Effector CD4-positive, alpha-beta T cell (primary cell): ENCODE data around the gene CTAGE4.
"Not testable (repeated sequence)": the region's sequence is repeated elsewhere in the genome, so short reads cannot be mapped to it uniquely, and the experiment has no call there.

Experiments used
- DNase-seq: peaks from one replicate; pipeline ENCODE4 v3.0.0-alpha.2; 2020

Gene CTAGE4, protein sequence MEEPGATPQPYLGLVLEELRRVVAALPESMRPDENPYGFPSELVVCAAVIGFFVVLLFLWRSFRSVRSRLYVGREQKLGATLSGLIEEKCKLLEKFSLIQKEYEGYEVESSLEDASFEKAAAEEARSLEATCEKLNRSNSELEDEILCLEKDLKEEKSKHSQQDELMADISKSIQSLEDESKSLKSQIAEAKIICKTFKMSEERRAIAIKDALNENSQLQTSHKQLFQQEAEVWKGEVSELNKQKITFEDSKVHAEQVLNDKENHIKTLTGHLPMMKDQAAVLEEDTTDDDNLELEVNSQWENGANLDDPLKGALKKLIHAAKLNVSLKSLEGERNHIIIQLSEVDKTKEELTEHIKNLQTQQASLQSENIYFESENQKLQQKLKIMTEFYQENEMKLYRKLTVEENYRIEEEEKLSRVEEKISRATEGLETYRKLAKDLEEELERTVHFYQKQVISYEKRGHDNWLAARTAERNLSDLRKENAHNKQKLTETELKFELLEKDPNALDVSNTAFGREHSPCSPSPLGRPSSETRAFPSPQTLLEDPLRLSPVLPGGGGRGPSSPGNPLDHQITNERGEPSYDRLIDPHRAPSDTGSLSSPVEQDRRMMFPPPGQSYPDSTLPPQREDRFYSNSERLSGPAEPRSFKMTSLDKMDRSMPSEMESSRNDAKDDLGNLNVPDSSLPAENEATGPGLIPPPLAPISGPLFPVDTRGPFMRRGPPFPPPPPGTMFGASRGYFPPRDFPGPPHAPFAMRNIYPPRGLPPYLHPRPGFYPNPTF

DNA sequence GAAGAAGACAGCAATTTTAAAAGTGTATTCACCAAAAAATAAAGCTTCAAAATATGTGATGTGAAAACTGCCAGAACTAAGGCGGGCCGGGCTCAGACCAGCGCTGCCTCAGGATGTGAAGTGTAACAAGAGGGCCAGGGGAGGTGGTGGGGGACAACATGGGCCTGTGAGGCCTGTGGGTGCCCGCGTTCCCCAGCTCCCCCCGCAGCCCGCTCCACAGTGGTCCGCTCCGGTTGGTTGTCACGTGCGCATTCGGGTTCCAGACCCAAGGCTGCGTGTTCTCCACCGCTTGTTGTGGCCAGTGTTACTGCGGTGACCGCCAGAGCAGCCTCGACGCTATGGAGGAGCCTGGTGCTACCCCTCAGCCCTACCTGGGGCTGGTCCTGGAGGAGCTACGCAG is at the start of gene CTAGE4:
Gene CTAGE4, plus strand, starts transcription at position 301 of the 400 bp plus-strand sequence. Its CDS starts 38 bp downstream, at position 339.
- DNase-seq, result not testable (repeated sequence)

DNA sequence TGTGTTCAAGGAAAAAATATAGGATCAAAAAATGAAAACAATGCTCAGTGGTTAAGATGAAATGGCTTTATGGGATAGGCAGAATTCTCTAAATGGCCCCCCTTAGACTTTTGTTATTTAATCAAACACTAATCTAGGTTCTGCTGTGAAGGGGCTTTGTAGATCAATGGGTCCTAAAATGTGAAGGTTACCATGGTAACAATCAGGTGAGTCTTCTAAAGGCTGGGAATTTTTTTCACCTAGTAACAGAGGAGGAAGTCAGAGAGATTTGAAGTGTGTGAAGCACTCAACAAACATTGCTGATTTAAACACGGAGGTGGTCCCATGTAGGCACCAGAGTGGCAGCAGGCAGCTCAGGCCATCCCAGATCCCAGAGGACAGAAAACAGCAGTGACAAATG is 49.1 kb upstream of the CTAGE4 start:
- DNase-seq, result no peak

DNA sequence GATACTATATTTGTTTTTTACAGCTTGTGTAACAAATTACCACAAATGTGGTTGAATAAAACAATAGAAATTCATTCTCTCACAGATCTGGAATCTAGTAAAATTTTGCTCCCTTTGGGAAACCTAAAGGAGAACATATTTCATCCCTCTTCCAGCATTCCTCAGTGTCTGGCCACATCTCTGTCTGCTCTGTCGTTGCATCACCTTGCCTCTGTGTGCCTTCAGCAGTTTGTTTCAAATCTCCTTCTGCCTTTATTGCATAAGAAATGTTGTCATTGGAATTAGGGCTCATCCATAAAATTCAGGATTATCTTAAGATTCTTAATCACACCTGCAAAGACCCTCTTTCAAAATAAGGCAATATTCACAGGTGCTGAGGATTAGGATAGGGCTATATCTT is 45.8 kb upstream of the CTAGE4 start:
- DNase-seq, result no peak

DNA sequence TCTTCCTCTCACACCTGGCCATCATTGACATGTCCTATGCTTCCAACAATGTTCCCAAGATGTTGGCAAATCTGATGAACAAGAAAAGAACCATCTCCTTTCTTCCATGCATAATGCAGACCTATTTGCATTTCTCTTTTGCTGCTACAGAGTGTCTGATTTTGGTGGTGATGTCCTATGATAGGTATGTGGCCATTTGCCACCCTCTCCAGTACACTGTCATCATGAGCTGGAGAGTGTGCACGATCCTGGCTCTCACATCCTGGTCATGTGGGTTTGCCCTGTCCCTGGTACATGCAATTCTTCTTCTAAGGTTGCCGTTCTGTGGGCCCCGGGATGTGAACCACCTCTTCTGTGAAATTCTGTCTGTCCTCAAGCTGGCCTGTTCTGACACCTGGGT is 41.1 kb upstream of the CTAGE4 start:
- no peak for DNase-seq

DNA sequence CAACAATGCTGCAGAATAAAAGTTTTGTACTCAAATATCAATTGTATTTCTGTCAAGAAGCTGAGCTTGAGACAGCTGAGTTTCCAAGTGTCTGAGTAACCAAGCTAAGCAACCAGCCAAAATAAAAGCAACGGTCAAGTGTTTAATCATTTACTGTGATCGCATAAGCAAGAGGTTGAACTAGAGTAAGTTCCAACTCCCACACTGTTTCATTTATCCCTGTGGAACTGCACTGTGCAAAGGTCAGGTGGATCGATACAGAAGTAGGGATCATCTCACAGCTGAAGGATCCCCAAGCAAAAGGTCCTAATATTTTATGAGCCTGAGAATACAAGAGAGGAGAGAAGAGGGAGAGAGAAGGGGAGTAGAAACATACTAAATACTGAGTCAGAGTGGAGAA is 38.8 kb upstream of the CTAGE4 start:
- DNase-seq, result no peak

DNA sequence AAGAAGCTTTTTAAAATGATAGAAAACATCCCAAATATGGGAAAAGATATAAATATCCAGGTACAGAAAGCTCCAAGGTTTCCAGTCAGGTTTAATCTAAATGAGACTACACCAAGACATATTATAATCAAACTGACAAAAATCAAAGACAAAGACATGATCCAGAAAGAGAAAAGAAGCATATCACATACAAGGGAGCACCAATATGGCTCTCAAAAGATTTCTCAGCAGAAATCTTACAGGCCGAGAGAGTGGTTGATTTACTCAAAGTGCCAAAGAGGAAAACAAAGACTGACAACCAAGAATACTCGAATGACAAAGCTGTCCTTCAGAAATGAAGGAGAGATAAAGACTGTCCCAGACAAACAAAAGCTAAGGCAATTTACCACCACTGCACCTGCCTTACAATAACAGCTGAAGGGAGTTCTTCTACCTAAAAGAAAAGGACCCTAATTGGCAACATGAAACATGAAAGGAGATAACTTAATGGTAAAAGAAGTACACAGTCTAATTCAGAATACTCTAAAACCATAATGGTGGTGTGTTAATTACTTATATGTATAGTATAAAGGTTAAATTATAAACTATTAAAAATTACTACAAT is 34.9 kb upstream of the CTAGE4 start:
- no peak for DNase-seq

DNA sequence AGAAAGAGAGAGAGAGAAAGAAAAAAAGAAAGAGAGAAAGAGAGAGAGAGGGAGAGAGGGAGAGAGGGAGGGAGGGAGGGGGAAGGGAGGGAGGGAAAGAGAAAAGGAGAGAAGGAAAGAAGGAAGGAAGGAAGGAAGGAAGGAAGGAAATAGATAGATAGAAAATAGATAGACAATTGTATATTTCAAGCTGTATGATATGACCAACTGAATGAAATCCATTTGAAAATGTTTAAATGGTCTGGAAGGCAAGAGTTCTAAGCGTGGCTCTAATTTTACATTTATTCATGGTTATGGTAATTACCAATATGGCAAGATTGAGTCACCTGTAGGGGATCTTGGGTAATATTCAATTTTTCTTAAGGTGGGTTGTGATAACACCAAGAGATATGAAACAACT is 24.4 kb upstream of the CTAGE4 start:
- no peak for DNase-seq

DNA sequence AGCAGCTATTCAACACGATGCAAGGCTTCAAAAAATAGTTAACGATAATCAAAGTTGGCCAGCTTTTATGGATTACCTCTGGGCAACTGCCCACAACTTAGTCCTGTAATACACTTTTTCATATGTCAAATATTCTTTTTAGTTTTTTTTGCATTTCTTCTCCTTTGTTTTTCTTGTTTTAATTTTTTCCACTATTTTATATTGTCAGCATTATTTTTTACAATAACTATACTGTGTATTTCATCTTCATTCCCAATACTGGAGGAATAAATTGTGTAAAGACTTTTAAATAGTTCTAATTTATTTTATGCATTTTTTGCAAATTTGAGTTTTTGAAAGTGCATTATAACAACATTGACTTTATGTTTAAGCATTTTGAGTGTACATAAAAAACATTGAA is 18.5 kb upstream of the CTAGE4 start:
- no peak for DNase-seq

DNA sequence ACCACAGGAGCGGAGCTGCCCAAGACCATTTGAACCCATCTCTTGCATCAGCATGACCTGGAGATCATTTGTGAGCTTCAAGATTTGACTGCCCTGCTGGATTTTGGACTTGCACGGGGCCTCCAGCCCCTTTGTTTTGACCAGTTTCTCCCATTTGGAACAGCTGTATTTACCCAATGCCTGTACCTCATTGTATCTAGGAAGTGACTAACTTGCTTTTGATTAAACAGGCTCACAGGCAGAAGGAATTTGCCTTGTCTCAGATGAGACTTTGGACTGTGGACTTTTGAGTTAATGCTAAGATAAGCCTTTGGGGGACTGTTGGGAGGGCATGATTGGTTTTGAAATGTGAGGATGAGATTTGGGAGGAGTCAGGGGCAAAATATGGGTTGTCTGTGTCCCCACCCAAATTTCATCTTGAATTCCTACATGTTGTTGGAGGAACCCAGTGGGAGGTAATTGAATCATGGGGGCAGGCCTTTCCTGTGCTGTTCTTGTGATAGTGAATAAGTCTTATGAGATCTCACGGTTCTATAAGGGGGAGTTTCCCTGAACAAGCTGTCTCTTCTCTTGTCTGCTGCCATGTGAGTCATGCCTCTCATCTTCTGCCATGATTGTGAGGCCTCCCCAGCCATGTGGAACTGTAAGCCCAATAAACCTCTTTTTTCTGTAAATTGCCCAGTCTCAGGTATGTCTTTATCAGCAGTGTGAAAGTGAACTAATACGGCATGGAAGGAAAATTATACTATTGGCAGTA is 11.5 kb upstream of the CTAGE4 start:
- not testable (repeated sequence) for DNase-seq

DNA sequence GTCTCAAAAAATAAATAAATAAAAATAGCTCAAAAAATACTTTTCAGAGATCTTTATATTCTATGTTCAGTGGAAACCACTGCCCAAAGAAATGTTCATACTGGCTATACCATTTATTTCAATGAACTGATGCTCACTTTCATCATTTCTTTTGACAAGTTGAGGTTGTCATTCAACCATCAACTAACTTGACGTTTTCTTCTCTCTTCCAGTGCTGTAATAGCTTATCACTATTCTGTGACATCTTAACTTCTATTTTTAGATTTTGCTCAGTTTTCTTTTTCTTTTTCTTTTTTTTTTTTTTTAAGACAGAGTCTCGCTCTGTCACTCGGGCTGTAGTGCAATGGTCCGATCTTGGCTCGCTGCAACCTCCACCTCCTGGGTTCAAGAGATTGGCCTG is 8.7 kb upstream of the CTAGE4 start:
- no peak for DNase-seq

DNA sequence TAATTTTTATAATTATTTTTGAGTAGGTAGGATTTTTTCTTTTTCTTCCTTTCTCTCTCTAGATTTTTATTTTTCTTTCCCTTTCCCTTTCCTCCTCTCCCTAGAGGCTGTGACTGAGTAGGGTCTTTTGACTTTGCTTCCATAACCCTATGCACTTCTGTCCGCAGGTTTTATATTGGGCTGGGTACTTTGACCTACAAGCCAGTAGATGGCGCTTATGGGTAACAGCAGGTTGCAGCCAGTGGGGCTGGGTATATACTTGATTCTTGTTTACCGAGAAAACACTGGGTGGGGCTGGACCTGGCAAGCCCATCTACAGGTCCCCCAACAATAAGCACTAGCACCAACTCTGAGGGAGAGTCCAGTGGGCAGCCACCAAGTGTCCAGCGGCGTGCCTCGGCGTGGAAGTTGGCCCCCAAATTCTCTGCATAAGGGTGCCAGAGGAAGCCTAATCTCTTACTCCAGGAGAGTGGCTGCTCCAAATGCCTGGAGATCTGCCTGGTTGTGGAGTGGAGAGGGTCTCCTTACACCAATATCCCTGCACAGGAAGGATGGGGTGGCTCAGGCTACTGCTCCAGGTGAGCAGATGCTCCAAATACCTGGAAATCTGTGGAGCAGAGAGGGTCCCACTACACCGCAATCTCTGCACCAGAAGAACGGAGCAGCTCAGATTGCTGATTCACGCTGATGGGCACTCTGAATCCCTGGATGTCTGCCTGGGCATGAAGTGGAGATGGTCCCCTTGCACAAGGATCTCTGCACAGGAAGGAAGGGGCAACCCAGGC is 4.7 kb upstream of the CTAGE4 start:
- DNase-seq, result peak; percentile 16

DNA sequence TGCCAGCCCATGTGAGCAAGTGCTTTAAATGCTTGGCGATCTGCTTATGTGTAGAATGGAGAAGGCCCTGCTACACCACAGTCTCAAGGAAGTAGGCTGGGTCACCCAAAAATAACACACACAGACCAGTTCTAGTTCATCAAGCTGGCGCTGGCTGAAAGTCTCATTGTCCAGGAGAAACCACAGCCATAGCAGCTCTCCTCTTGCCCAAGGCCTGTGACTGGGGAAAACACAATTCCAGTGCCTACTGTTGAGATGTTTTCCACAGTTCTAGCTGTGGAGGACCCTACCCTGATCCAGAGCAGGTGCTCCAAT is 4.1 kb upstream of the CTAGE4 start:
- not testable (repeated sequence) for DNase-seq

DNA sequence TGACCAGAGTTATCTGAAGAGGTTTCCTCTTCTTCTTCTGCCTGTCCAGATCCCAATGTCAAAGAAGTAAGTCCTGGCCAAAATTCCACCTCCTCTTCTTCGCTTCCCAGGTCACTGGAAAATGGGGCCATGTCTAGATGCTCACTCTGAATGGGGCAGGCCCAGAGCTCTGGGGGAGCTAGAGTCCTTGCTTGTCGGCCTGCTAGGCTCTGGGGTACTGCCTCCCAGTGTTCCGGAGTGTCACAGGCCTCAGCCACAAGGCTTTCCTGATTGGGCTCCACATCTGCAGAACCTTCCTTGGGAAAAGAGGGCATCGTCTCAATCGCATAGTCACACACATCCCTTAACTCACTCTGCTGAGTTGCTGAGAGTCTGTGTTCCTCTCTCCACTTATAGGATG is 4.6 kb downstream of the CTAGE4 start:
- not testable (repeated sequence) for DNase-seq

DNA sequence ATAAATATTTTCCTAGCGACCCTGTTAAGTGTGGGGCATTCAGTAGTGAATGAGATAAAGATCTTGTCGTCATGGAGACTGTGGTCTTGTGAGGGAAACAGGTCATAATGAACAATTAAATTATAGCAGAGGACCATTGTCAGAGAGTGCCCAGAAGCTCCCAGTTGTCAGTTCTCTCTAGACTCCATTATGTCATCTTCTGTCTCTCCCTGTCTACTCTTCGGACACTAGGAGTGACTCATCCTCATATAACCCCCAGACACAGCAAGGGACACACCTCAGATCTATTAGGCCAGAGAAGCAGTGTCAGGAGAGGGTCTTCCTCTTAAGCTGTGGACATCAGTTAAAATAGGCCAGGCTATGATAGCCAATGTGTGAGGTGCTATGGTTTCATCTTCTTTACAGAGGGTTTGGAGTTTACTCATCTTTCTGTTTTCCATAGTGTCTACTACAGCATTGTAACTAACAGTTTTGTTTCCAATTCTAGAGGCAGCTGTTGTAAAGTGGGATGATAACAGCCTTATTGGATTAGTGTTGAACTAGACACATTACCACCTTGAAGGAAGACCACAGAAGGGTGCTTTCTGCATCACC is 5.4 kb downstream of the CTAGE4 start:
- DNase-seq, result not testable (repeated sequence)

DNA sequence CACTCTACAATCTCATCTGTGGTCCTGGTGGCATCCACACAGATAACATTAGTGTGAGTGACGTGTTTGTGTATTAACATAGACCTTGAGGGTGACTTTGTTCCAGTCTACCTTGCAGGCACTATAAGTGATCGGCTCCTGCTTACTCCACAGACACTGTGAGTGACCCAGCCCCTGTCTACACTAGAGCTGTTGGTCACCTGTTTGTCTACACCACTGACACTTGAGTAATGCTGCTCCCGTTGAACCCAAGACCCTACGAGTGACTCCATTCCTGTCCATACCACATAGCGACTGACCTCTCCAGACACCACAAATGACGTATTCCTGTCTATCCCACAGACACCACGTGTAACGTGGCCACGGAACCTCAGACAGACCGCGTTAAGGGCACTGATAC is 10.5 kb downstream of the CTAGE4 start:
- not testable (repeated sequence) for DNase-seq

DNA sequence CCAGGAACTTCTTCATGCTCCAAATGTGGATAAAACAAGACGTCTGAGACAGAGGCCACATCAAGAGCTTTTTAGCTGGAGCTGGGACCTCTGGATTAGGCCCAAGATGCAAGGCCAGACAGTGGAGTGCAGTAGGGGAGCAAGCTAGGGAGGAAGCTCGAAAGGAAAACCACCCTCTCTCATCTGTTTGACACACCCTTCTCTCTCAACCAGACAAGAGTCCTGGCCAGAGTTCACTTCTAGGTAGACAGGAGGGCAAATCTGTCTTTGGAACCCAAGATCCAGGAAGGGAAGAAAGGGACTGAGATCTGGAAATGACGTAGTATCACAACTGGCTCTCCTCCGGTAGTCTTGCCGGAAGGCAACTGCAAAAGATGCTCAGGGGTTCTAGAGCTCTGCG is 11.2 kb downstream of the CTAGE4 start:
- DNase-seq, result not testable (repeated sequence)

DNA sequence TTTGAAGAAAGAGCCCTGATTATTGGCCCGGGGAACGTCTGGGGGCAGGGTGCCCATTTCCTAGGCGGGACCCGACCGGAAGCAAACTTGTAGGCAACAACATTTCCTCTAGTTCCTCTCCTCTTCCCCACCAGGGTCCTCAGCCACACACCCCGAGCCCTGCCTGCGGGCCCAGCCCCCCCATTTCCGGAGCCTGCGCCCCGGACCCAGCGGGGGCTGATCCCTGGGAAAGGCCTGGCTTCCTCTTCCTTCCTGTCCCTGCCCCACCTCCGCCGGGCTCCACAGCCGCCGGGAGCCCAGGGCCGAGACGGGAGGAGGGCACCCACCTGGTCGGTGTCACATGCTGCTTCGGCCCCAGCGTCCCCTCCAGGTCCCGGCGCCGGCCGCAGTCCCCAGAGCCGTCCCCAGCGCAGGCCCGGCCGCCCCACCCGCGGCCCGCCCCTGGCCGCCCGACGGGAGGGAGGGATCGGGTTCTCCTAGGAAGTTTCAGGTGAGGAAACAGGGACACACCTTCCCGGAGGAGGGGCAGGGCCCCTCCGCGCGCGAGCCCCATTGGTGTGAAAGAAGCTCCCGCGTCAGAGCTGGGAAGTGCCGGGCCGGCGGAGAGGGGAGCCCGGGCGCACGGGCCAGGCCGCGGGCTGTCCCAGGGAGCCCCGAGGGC is 12.1 kb downstream of the CTAGE4 start, which contains the start of gene ARHGEF35:
Gene ARHGEF35, minus strand, starts transcription at position 622 of the 661 bp plus-strand sequence. CDS start 7,450 bp downstream, outside the sequence.
- not testable (repeated sequence) for DNase-seq

DNA sequence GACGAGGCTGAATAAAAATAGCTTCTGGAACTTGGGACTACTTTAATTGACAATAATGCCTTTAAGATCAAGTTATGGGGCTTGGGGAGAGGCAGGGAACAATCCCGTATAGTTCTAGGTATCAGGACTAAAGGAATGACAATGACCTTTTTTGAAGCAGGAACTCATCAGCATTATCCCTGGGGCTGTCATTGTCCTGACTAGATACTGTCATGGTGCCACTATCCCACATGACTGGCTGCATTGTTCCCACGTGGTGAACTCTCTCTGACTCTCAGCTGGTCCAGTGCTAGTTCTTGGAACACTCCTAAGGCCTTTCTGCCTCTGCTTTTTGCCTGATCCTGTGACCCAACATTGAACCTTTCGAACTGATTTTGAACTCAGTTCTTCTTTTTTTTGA is 15.7 kb downstream of the CTAGE4 start:
- DNase-seq, result not testable (repeated sequence)

DNA sequence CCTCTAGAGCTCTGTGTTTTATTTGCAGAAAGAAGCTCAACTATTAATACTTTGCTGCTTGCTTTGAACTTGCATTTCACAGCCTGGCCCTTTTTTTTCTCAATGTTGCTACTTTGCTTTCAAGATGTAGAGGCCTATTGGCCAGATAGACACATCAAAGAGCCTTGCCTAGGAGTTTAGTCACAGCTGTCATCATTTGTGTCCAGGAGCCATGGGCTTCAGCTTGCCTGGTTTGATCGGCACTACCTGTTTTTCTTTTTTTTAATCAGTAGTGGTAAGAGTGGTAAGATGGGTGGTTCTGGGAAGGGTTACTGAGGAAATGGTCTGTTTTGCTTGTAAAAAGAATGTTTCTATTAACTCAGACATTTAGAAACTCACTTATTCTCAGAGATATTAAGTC is 18.7 kb downstream of the CTAGE4 start:
- DNase-seq, result not testable (repeated sequence)

DNA sequence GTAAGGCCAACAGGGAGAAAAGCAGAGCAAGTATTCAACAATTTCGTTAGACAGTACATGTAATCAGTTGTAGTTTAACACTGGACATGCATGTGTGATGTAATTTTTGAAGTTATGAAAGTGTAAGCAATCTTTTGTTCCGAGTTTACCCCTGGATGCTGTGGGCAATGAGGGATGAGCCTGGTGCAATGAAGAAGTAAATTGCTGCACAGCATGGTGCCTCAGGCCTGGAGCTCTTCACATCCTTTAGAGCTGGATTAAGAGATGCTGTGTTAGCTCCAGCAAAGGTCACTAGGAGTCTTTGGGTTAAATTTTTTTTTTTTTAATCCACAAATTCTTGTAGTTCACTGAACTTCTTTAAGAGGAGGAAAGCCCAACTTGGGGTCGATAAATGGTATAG is 19.8 kb downstream of the CTAGE4 start:
- not testable (repeated sequence) for DNase-seq

DNA sequence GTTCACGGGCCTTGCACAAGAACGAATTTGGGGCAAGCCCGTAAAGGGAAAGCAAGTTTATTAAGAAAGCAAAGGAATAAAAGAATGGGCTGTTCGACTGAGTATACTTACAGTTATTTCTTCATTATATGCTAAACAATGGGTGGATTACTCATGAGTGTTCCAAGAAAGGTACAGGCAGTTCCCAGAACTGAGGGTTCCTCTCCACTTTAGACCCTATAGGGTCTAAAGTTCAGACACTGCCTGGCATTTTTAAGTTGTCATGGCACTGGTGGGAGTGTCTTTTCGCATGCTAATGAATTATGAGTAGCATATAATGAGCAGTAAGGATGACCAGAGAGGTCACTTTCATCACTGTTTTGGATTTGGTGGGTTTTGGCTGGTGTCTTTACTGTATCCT is 22.0 kb downstream of the CTAGE4 start:
- not testable (repeated sequence) for DNase-seq
